ENCODE measurements around the gene U2AF1L4.

Gene U2AF1L4

GRCh38 chr19:35729763-35730162 lies 15.5 kb downstream of the U2AF1L4 start (continued):
- TF ChIP-seq ZNF792 (tag by site-specific recombination; IDR thresholded peaks at IDR 0.05) (no peak), ZSCAN16 (tag by site-specific recombination; IDR thresholded peaks at IDR 0.05) (no peak)

GRCh38 chr19:35729021-35729420 lies 16.2 kb downstream of the U2AF1L4 start:
- Histone ChIP-seq H3K9me3 (ENCODE audit: control insufficient read depth, insufficient read depth, low read depth, low read length) (no peaks in the 10 kb centered on the region), H3K4me3 (ENCODE audit: low read depth, low read length) (no peak overlapping the region), H3K36me3 (ENCODE audit: control insufficient read depth in 2 of 2, insufficient read depth in 1 of 2, low read length in 2 of 2) (peaks cover 97 to 98% of the 10 kb centered on the region in 2 experiments), H3K4me1 (ENCODE audit: control insufficient read depth, insufficient read depth, low read length) (no peaks in the 10 kb centered on the region), H3K27ac (ENCODE audit: extremely low read depth, low read depth, low read length) (no peak overlapping the region)
- CTCF ChIA-PET, result interaction anchor here (0.6 kb wide), 1 partner anchor 39 kb away, joined by 4 read pairs; no protein-coding TSS in a partner anchor
- POLR2A ChIA-PET, result interaction anchor here (1.0 to 13.6 kb wide), 3 partner anchors 9 to 85 kb away, joined by 3 to 204 read pairs (median 7); no protein-coding TSS in a partner anchor
- TF ChIP-seq ZNF488 (tag by site-specific recombination; IDR thresholded peaks at IDR 0.05) (no peak), ZNF114 (tag by site-specific recombination; IDR thresholded peaks at IDR 0.05) (no peak), ZNF560 (tag by site-specific recombination; IDR thresholded peaks at IDR 0.05; ENCODE audit: borderline replicate concordance) (no peak), ZNF518A (tag by site-specific recombination; conservative IDR thresholded peaks at IDR 0.05; ENCODE audit: low read depth) (no peak), REPIN1 (tag by site-specific recombination; IDR thresholded peaks at IDR 0.05; ENCODE audit: low read depth) (no peak), ZNF561 (tag by site-specific recombination; IDR thresholded peaks at IDR 0.05; ENCODE audit: borderline replicate concordance) (no peak), ZNF48 (tag by site-specific recombination; IDR thresholded peaks at IDR 0.05) (no peak), SCRT2 (tag by site-specific recombination; IDR thresholded peaks at IDR 0.05) (no peak), ZNF341 (tag by site-specific recombination; IDR thresholded peaks at IDR 0.05; ENCODE audit: low read depth) (no peak), ZNF544 (tag by site-specific recombination; IDR thresholded peaks at IDR 0.05) (no peak), TCF7L2 (IDR thresholded peaks at IDR 0.05; ENCODE audit: borderline replicate concordance, low read depth, low read length) (no peak), ZNF521 (tag by site-specific recombination; IDR thresholded peaks at IDR 0.05) (no peak)

- TF ChIP-seq ZNF518A (tag by site-specific recombination; conservative IDR thresholded peaks at IDR 0.05; ENCODE audit: low read depth) (no peak), ZNF341 (tag by site-specific recombination; IDR thresholded peaks at IDR 0.05; ENCODE audit: low read depth) (peak; percentile 83)
- Histone ChIP-seq H3K36me3 (ENCODE audit: control insufficient read depth in 2 of 2, insufficient read depth in 1 of 2, low read length in 2 of 2) (peaks cover 97 to 98% of the 10 kb centered on the region in 2 experiments), H3K27ac (ENCODE audit: extremely low read depth, low read depth, low read length) (no peak overlapping the region), H3K4me3 (ENCODE audit: low read depth, low read length) (no peak overlapping the region), H3K9me3 (ENCODE audit: control insufficient read depth, insufficient read depth, low read depth, low read length) (no peaks in the 10 kb centered on the region), H3K4me1 (ENCODE audit: control insufficient read depth, insufficient read depth, low read length) (no peaks in the 10 kb centered on the region)
- ChIA-PET POLR2A (interaction anchor here (0.6 to 13.6 kb wide), 7 partner anchors 9 to 84 kb away, joined by 3 to 204 read pairs (median 5); partner anchors contain the start of genes LIN37, PSENEN and U2AF1L4), CTCF (interaction anchor here (0.9 to 1.9 kb wide), 4 partner anchors 9 to 218 kb away, joined by 3 to 7 read pairs (median 4); no protein-coding TSS in a partner anchor)
These were observed 17.1 kb downstream of the U2AF1L4 start for GRCh38 chr19:35727956-35728706.

Measured in HEK293 (cell line).